Choroid plexus epithelial cell (primary cell): ENCODE results near the gene ZER1.
"Not testable (repeated sequence)": the region's sequence is repeated elsewhere in the genome, so short reads cannot be mapped to it uniquely, and the experiment has no call there.

Source experiments
- DNase-seq: peaks from one replicate; pipeline ENCODE4 v3.0.0-alpha.2; 2010; ENCODE audit warnings: low read depth
- H3K4me3 ChIP-seq: 2 replicates; pipeline ENCODE4 v1.5.1; 2011; ENCODE audit warnings: low read depth, mild to moderate bottlenecking, control low read depth, low read length, moderate library complexity
- TF ChIP-seq, protein P1 (sequence below): conservative IDR thresholded peaks from 2 replicates; pipeline ENCODE4 v1.5.1; 2011; ENCODE audit warnings: low read depth, mild to moderate bottlenecking, control low read depth, inconsistent platforms, low read length, moderate library complexity

ZER1 gene

DNA sequence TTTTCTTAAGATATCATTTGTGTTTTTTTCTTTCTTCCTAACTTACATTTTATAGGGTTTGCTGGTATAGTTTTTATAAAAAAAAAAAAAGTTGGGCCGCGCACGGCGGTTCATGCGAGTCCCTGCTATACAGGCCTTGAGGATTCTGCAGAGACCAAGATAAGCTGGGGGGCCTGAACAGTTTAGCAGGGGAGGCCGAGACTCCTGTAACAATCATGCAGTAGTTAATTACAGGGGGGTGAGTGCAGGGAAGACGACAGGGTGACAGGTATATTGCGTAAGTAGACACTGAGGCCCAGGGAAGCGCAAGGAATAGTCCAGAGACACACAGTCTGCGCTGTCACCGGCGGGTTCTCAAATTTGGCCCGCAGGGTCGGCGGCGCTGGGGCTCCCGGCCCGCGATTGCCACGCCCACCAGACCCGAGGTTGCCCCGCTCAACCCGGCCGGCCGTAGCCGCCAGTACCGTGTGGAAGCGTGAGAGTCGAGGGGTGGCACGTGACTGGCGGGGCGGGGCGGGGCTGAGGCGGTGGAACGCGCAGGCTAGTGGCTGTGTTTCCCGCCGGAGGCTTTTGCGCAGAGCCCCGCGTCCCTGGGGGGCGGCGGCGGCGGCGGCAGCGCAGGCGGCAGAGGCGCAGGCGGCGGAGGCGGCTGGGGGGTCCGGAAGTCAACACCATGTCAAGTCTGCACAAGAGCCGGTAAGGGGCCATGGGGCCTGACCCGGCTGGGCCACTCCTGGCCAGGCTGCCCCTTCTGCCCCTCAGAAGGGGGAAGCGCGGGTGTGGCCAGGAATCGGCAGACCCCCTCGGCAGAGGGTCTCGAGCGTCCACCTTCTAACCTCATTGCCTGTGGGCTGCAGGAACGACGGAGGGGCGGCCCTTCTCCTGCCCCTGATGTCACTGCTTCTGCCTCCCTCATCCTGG is 15.2 kb upstream of the ZER1 start, which contains the start of gene TBC1D13:
TSS of gene TBC1D13 (plus strand) at position 573 of the 921 bp plus-strand sequence. CDS start at position 674, 101 bp downstream.
- DNase-seq = peak; percentile 77
- TF ChIP-seq, protein P1, sequence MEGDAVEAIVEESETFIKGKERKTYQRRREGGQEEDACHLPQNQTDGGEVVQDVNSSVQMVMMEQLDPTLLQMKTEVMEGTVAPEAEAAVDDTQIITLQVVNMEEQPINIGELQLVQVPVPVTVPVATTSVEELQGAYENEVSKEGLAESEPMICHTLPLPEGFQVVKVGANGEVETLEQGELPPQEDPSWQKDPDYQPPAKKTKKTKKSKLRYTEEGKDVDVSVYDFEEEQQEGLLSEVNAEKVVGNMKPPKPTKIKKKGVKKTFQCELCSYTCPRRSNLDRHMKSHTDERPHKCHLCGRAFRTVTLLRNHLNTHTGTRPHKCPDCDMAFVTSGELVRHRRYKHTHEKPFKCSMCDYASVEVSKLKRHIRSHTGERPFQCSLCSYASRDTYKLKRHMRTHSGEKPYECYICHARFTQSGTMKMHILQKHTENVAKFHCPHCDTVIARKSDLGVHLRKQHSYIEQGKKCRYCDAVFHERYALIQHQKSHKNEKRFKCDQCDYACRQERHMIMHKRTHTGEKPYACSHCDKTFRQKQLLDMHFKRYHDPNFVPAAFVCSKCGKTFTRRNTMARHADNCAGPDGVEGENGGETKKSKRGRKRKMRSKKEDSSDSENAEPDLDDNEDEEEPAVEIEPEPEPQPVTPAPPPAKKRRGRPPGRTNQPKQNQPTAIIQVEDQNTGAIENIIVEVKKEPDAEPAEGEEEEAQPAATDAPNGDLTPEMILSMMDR = no peak
- H3K4me3 ChIP-seq = peak within 1 kb of the TSS; percentile 78

DNA sequence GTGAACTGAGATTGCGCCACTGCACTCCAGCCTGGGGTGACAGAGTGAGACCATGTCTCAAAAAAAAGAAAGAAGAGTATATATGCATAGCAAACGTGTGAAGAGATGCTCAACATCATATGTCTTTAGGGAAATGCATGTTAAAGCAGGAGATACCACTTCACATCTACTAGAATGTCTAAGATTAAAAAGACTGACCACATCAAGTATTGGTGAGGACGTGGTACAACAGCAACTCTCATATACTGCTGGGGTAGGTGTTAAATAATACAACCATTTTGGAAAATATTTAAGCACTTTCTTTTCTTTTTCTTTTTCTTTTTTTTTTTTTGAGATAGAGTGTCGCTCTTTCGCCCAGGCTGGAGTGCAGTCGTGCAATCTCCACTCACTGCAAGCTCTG is 13.7 kb upstream of the ZER1 start:
- H3K4me3 ChIP-seq = no peak overlapping the region
- no peak for DNase-seq
- TF ChIP-seq, protein P1 = no peak

DNA sequence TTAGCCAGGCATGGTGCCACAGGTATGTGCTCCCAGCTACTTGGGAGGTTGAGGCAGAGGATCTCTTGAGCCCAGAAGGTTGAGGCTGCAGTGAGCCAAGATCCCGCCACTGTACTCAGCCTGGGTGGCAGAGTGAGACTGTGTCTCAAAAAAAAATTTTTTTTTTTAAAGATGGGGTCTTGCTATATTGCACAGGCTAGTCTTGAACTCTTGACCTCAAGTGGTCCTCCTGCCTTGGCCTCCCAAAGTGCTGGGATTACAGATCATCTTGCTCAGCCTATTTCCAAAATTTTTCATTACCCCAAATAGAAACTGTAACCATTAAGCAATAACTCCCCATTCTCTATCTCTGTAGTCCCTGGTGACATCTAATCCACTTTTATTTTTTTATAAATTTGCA is 10.9 kb upstream of the ZER1 start:
- TF ChIP-seq, protein P1 = no peak
- H3K4me3 ChIP-seq = no peak overlapping the region
- DNase-seq = no peak

DNA sequence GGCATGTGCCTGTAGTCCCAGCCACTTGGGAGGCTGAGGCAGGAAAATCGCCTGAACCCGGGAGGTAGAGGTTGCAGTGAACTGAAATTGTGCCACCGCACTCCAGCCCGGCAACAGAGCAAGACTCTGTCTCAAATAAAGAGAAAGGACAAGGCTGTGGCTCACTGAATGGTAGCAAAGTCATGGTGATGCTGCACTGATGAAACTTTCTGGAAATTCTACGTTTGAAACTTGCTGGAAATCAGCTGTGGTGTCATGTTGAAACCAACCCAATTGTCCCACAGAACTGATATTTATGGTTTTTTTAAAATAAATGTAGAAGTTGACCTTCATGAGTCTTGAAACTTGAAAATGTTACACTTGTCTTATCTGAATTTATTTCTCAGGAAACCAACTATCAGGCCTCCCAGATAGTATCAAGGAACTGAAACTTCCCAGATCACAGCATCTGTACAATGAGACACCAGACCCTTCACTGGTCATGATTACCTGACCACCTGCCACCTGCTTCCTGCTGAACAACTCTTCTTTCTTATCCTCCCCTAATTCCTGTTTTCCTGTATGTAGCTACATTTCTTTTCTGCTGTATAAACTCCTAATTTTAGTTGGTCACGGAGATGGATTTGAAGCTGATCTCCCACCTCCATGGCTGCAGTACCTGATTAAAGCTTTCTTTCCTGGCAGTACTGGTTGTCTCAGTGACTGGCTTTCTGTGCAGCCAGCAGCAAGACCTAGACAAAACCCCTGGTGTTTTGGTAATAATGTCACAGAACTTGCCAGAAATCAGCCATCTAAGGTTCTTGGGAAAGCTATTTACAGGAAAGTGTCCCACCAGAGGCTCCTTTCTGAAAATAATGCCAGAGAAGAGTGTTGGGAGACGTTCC is 9.7 kb upstream of the ZER1 start:
- TF ChIP-seq, protein P1 = no peak
- no peak for DNase-seq
- H3K4me3 ChIP-seq = no peak overlapping the region

DNA sequence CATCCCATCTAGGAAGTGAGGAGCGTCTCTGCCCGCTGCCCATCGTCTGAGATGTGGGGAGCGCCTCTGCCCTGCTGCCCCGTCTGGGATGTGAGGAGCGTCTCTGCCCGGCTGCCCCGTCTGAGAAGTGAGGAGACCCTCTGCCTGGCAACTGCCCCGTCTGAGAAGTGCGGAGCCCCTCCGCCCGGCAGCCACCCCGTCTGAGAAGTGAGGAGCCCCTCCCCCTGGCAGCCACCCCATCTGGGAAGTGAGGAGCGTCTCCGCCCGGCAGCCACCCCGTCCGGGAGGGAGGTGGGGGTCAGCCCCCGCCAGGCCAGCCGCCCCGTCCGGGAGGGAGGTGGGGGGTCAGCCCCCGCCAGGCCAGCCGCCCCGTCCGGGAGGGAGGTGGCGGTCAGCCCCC is 8.4 kb upstream of the ZER1 start:
- DNase-seq, H3K4me3 ChIP-seq: not testable (repeated sequence)

DNA sequence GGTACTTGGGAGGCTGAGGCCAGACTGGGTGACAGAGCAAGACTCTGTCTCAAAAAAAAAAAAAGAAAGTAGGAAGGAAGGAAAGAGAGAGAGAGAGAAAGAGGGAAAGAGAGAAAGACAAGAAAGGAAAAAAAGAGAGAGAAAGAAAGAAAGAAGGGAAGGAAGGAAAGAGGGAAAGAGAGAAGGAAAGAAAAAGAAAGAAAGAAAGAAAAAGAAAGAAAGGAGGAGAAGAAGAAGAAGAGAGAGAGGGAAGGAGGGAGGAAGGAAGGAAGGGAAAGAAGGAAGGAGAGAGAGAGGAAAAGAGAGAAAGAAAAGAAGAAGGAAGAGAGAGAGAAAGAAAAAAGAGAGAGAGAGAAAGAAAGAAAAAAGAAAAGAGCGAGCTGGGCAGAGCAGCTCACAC is 3.1 kb upstream of the ZER1 start:
- TF ChIP-seq, protein P1 = no peak
- DNase-seq = no peak
- no peak overlapping the region for H3K4me3 ChIP-seq

DNA sequence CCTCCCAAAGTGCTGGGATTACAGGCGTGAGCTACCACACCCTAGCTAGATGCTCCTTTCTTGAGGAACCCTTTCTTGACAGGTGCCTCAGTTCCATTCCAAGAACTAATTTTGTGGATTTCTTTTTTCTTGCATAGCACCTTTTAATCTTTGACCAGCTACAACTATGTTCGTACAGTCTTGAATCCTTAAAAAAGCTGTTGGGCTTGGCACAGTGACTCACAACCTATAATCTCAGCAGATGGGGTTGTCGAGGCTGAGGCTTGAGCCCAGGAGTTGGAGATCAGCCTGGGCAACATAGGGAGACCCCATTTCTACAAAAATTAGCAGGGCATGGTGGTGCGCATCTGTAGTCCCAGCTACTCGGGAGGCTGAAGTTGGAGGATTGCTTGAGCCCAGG is 1.3 kb upstream of the ZER1 start:
- TF ChIP-seq, protein P1 = no peak
- DNase-seq = no peak
- H3K4me3 ChIP-seq = no peak overlapping the region
